ENCODE data around the gene TEX51.

DNA sequence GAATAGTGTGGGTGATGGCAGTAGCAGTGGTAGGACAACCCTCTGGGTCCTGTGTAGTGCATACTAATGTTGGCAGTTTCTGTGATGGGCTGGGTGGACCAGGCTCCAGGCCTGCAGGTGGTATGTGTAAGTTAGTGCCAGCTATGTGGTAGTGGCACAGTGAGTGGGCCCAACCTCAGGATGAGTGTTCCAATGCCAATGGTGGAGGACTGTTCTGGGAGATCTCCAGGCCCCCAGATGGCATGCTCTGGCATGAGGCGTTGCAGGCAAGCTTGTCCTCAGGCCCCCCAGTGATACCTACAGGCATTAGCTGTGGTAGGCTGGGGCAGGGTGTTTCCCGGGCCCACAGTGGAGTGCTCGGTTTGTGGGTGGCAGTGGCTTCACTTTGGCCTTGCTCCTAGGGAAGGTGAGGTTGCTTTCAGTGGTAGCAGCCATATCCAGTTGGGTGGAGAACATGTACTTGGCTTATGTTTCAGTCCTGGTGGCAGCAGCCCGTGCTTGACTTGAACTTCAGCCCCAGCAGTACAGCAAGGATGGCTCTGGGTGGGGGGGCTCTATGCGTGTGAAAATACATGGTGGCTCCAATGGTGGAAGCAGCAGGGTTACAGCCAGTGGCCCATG is 32.4 kb downstream of the TEX51 start:
- TF ChIP-seq, protein P1, sequence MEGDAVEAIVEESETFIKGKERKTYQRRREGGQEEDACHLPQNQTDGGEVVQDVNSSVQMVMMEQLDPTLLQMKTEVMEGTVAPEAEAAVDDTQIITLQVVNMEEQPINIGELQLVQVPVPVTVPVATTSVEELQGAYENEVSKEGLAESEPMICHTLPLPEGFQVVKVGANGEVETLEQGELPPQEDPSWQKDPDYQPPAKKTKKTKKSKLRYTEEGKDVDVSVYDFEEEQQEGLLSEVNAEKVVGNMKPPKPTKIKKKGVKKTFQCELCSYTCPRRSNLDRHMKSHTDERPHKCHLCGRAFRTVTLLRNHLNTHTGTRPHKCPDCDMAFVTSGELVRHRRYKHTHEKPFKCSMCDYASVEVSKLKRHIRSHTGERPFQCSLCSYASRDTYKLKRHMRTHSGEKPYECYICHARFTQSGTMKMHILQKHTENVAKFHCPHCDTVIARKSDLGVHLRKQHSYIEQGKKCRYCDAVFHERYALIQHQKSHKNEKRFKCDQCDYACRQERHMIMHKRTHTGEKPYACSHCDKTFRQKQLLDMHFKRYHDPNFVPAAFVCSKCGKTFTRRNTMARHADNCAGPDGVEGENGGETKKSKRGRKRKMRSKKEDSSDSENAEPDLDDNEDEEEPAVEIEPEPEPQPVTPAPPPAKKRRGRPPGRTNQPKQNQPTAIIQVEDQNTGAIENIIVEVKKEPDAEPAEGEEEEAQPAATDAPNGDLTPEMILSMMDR (IDR thresholded peaks at IDR 0.05): no peak
- no peak for TF ChIP-seq POLR2A (IDR thresholded peaks at IDR 0.05)
